Inflammatory macrophage (primary cell): Measurements from ENCODE around the gene CEP131.

Experiments used
- DNase-seq, 2 donors: peaks; one replicate each; pipeline ENCODE4 v3.0.0-alpha.2; 2020 to 2022

CEP131 gene

GRCh38 chr17:81251094-81251708 lies 28.4 kb upstream of the CEP131 start:
- DNase-seq, result no peak

GRCh38 chr17:81250286-81251093 lies 27.7 kb upstream of the CEP131 start:
- DNase-seq, result no peak

- no peak for DNase-seq
These were observed 26.7 kb upstream of the CEP131 start for GRCh38 chr17:81249223-81250040.

GRCh38 chr17:81248649-81249048 lies 25.9 kb upstream of the CEP131 start:
- DNase-seq, result no peak

- no peak for DNase-seq
These were observed 24.7 kb upstream of the CEP131 start for GRCh38 chr17:81247339-81247990.

GRCh38 chr17:81246679-81247338 lies 24.0 kb upstream of the CEP131 start:
- no peak for DNase-seq

- DNase-seq, result no peak
These were observed 23.5 kb upstream of the CEP131 start for GRCh38 chr17:81246343-81246670.

- DNase-seq, result no peak
These were observed 23.0 kb upstream of the CEP131 start for GRCh38 chr17:81245665-81246342.

- no peak for DNase-seq
These were observed 22.4 kb upstream of the CEP131 start for GRCh38 chr17:81245024-81245664.

- DNase-seq, result no peak
These were observed 21.7 kb upstream of the CEP131 start for GRCh38 chr17:81244358-81245023.

- DNase-seq, result no peak
These were observed 20.5 kb upstream of the CEP131 start for GRCh38 chr17:81243333-81243664.

- DNase-seq, result no peak
These were observed 19.9 kb upstream of the CEP131 start for GRCh38 chr17:81242421-81243332.

- peak; percentile 45 to 47 for DNase-seq
These were observed 19.1 kb upstream of the CEP131 start for GRCh38 chr17:81241648-81242420.

- no peak for DNase-seq
These were observed 18.4 kb upstream of the CEP131 start for GRCh38 chr17:81241203-81241602.

- DNase-seq, result no peak
These were observed 18.0 kb upstream of the CEP131 start for GRCh38 chr17:81240761-81241160.

- DNase-seq, result no peak
These were observed 17.2 kb upstream of the CEP131 start for GRCh38 chr17:81239714-81240555.

GRCh38 chr17:81238815-81239713 lies 16.3 kb upstream of the CEP131 start, which contains the start of the genes NDUFAF8 and TEPSIN:
NDUFAF8 (plus strand) TSS chr17:81239318; CDS start chr17:81239364, 46 bp downstream.
TEPSIN (minus strand) TSS chr17:81239055; CDS start chr17:81239033, 22 bp downstream.
- DNase-seq, result peak; percentile 100
